Measurements from ENCODE around the gene SLC30A3. TPM values are rescaled to one million over a fixed set of nuclear protein-coding genes. Genes with fewer than 3 reads are reported as not detected.

Gene SLC30A3
- total RNA-seq, 2 donors from 2014 or later, result 1.5 to 2.8 TPM

- no peak for DNase-seq
- H3K4me1 Mint-ChIP-seq, result peaks cover 18% of the 10 kb centered on the region
- no peak overlapping the region for H3K27ac Mint-ChIP-seq
- 95 to 100% methylated on average over 4 to 8 of the region's 8 CpGs for whole genome bisulfite sequencing, 2 experiments (ENCODE audit: insufficient coverage in 1 of 2, insufficient read length in 1 of 2)
- Histone ChIP-seq H3K36me3 (ENCODE audit: control insufficient read depth, insufficient read depth, low read length) (peaks cover 77% of the 10 kb centered on the region), H3K4me3 (ENCODE audit: low read length) (no peak overlapping the region), H3K27me3 (ENCODE audit: control insufficient read depth, insufficient read depth, low read length, poor library complexity, severe bottlenecking) (no peaks in the 10 kb centered on the region), H3K9me3 (ENCODE audit: control insufficient read depth, low read length) (no peaks in the 10 kb centered on the region), H3K4me1 (ENCODE audit: control insufficient read depth, insufficient read depth, low read length) (peaks cover 6% of the 10 kb centered on the region), H3K27ac (ENCODE audit: low read depth, low read length) (no peak overlapping the region), H3K9ac (ENCODE audit: extremely low read depth, low read length, poor library complexity, severe bottlenecking) (no peak overlapping the region)
- TF ChIP-seq CTCF (conservative IDR thresholded peaks at IDR 0.05), result no peak
- peaks cover 90% of the 10 kb centered on the region for H3K36me3 Mint-ChIP-seq (ENCODE audit: low read depth)
- no peaks in the 10 kb centered on the region for H3K9me3 Mint-ChIP-seq
- H3K4me3 Mint-ChIP-seq, result no peak overlapping the region
- no peaks in the 10 kb centered on the region for H3K27me3 Mint-ChIP-seq (ENCODE audit: insufficient read depth)
Measured at GRCh38 chr2:27204566-27204965, 58.3 kb downstream of the SLC30A3 start.

DNA sequence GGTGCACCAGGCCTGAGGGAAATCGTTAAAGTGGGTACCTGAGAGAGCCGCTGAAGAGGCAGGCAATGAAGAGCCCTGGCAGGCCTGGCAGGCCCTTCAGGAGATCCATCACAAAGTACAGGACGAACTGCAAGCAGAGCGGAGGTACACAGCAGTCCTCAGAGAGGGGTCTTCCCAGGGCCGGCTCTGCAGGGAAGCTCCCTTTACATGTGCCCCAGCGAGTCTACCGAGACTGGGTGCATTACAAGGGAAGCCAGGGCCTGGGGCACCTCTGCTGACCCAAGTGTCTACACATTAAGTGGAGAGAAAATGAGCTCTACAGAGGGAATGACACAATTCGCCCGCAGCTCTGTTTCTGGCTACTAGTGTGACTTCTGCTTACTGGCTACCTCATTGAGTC lies 59.1 kb downstream of the SLC30A3 start:
- Mint-ChIP-seq H3K36me3 (ENCODE audit: low read depth) (peaks cover 87% of the 10 kb centered on the region), H3K4me3 (no peak overlapping the region), H3K27me3 (ENCODE audit: insufficient read depth) (no peaks in the 10 kb centered on the region), H3K4me1 (peaks cover 9% of the 10 kb centered on the region), H3K27ac (no peak overlapping the region), H3K9me3 (no peaks in the 10 kb centered on the region)
- Histone ChIP-seq H3K27ac (ENCODE audit: low read depth, low read length) (no peak overlapping the region), H3K27me3 (ENCODE audit: control insufficient read depth, insufficient read depth, low read length, poor library complexity, severe bottlenecking) (no peaks in the 10 kb centered on the region), H3K4me1 (ENCODE audit: control insufficient read depth, insufficient read depth, low read length) (no peaks in the 10 kb centered on the region), H3K9ac (ENCODE audit: extremely low read depth, low read length, poor library complexity, severe bottlenecking) (no peak overlapping the region), H3K9me3 (ENCODE audit: control insufficient read depth, low read length) (no peaks in the 10 kb centered on the region), H3K4me3 (ENCODE audit: low read length) (no peak overlapping the region), H3K36me3 (ENCODE audit: control insufficient read depth, insufficient read depth, low read length) (peaks cover 71% of the 10 kb centered on the region)
- 87 to 92% methylated on average over 7 to 9 of the region's 9 CpGs for WGBS, 2 experiments (ENCODE audit: insufficient coverage in 1 of 2, insufficient read length in 1 of 2)
- no peak for TF ChIP-seq CTCF (conservative IDR thresholded peaks at IDR 0.05)
- peak; percentile 13 for DNase-seq

Other genes with a start within 250 kb of the SLC30A3 start
- 10 to 100 TPM; 52.7 to 63.7 TPM for gene TMEM214, start 230.1 kb downstream of the SLC30A3 start, total RNA-seq
- 10 to 100 TPM; 56.9 to 76.1 TPM for gene AGBL5, start 211.4 kb downstream of the SLC30A3 start, total RNA-seq
- 100 to 1,000 TPM; 290 to 311 TPM for gene OST4, start 191.4 kb downstream of the SLC30A3 start, total RNA-seq
- gene EMILIN1, start 184.4 kb downstream of the SLC30A3 start, total RNA-seq, result 1 to 10 TPM; 1.9 to 2.1 TPM
- 1 to 10 TPM; 3.3 to 3.9 TPM for gene KHK, start 176.3 kb downstream of the SLC30A3 start, total RNA-seq
- gene CGREF1, start 143.9 kb downstream of the SLC30A3 start, total RNA-seq, result under 1 TPM; 0.20 to 0.33 TPM
- gene ABHD1, start 139.2 kb downstream of the SLC30A3 start, total RNA-seq, result 1 to 10 TPM in 1 of 2 donors, under 1 TPM in 1; 0.29 to 1.0 TPM
- gene PREB, start 128.4 kb downstream of the SLC30A3 start, total RNA-seq, result 10 to 100 TPM; 50.5 to 53.5 TPM
- not detected for gene PRR30, start 123.6 kb downstream of the SLC30A3 start, total RNA-seq
- gene TCF23, start 114.0 kb downstream of the SLC30A3 start, total RNA-seq, result not detected
- 100 to 1,000 TPM; 101 to 140 TPM for gene ATRAID, start 51.0 kb downstream of the SLC30A3 start, total RNA-seq
- 100 to 1,000 TPM; 115 to 125 TPM for gene SLC5A6, start 50.8 kb downstream of the SLC30A3 start, total RNA-seq
- 100 to 1,000 TPM; 120 to 127 TPM for gene CAD, start 45.7 kb downstream of the SLC30A3 start, total RNA-seq
- gene DNAJC5G, start 12.4 kb upstream of the SLC30A3 start, total RNA-seq, result under 1 TPM in 1 of 2 donors, not detected in 1; 0.49 TPM
- 1 to 10 TPM in 1 of 2 donors, under 1 TPM in 1; 0.86 to 2.2 TPM for gene TRIM54, start 19.4 kb upstream of the SLC30A3 start, total RNA-seq
- gene UCN, start 45.4 kb upstream of the SLC30A3 start, total RNA-seq, result under 1 TPM; 0.59 to 0.75 TPM
- 10 to 100 TPM; 46.6 to 59.6 TPM for gene MPV17, start 60.0 kb upstream of the SLC30A3 start, total RNA-seq
- 100 to 1,000 TPM; 105 to 120 TPM for gene GTF3C2, start 93.7 kb upstream of the SLC30A3 start, total RNA-seq
- gene EIF2B4, start 107.3 kb upstream of the SLC30A3 start, total RNA-seq, result 10 to 100 TPM; 56.7 to 58.6 TPM
- 10 to 100 TPM; 81.2 to 92.6 TPM for gene SNX17, start 107.6 kb upstream of the SLC30A3 start, total RNA-seq
- gene ZNF513, start 117.7 kb upstream of the SLC30A3 start, total RNA-seq, result 10 to 100 TPM; 30.7 to 32.5 TPM
- gene PPM1G, start 146.5 kb upstream of the SLC30A3 start, total RNA-seq, result 100 to 1,000 TPM; 124 to 125 TPM
- 100 to 1,000 TPM; 141 to 153 TPM for gene NRBP1, start 165.6 kb upstream of the SLC30A3 start, total RNA-seq
- 10 to 100 TPM; 27.0 to 29.7 TPM for gene KRTCAP3, start 179.3 kb upstream of the SLC30A3 start, total RNA-seq
- 10 to 100 TPM; 30.1 to 31.3 TPM for gene IFT172, start 226.7 kb upstream of the SLC30A3 start, total RNA-seq
- gene FNDC4, start 232.2 kb upstream of the SLC30A3 start, total RNA-seq, result 10 to 100 TPM; 11.6 to 14.6 TPM
- 1 to 10 TPM; 1.6 to 1.8 TPM for gene GCKR, start 233.8 kb upstream of the SLC30A3 start, total RNA-seq